Spleen (tissue), 7 donors: ENCODE data around the gene PPP1R3E.

Experiments
- POLR2A ChIP-seq, 3 donors: fragments of 450-650 bp; IDR thresholded peaks; one replicate each; pipeline ENCODE4 v1.5.1; 2017; ENCODE audit warnings: antibody characterized with exemption in 3 of 3, mild to moderate bottlenecking in 1 of 3
- POLR2AphosphoS5 ChIP-seq, 3 donors: sonication (generic); formaldehyde crosslinking; IDR thresholded peaks; one replicate each; pipeline ENCODE4 v1.5.1; 2017; ENCODE audit warnings: antibody characterized with exemption in 3 of 3
- TF ChIP-seq, protein P1 (sequence below), 11 experiments: fragments of 200-600 bp in 7 of 11; fragments of 450-650 bp in 4 of 11; sonication (generic) in 4 of 11; IDR thresholded peaks in 8 of 11; conservative IDR thresholded peaks in 3 of 11; 1 replicate in 7 of 11; 2 replicates in 4 of 11; pipeline versions ENCODE4 v1.4.0 to v1.8.0; 2016 to 2021; ENCODE audit warnings: antibody characterized with exemption in 11 of 11, inconsistent platforms in 4 of 11, mild to moderate bottlenecking in 1 of 11
- donor health status: DM: no; HTN: no; CAD: no; lungs with moderate emphysema.
- donor health status: DM: no; HTN: no; CAD: no.
- donor health status: DM: no; HTN: no; CAD: no.

DNA sequence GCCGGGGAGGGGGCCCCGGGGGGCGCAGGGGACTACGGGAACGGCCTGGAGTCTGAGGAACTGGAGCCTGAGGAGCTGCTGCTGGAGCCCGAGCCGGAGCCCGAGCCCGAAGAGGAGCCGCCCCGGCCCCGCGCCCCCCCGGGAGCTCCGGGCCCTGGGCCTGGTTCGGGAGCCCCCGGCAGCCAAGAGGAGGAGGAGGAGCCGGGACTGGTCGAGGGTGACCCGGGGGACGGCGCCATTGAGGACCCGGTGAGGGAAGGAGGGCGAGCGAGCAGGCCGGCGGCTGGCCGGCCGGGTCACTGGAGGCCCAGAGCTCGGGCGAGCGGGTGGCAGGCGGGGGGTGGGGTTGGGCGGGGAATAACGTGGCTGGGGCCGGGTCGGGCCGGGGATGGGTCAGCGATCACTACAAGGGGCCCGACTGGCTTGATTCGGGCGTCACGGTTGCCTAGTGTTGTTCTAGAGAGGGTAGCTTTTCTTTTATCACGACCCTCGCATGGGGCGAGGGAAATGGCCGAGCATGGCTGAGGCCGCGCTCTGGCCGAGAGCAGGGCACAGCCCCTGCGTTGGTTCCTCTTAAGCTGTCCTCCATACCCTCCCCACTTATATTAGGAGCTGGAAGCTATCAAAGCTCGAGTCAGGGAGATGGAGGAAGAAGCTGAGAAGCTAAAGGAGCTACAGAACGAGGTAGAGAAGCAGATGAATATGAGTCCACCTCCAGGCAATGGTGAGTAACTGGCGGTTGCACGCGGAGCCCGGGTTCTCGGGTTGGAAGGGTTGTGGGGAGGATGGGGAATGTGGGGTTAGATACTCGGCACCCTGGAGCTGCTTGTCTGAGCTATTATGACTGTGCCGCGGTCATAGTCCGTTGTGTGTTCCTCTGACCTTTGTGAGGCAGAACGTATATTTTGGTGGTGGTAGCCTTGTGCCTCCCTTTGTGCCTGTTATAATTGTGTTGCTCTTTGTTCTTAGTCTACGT is 19.2 kb upstream of the PPP1R3E start:
- TF ChIP-seq, protein P1, sequence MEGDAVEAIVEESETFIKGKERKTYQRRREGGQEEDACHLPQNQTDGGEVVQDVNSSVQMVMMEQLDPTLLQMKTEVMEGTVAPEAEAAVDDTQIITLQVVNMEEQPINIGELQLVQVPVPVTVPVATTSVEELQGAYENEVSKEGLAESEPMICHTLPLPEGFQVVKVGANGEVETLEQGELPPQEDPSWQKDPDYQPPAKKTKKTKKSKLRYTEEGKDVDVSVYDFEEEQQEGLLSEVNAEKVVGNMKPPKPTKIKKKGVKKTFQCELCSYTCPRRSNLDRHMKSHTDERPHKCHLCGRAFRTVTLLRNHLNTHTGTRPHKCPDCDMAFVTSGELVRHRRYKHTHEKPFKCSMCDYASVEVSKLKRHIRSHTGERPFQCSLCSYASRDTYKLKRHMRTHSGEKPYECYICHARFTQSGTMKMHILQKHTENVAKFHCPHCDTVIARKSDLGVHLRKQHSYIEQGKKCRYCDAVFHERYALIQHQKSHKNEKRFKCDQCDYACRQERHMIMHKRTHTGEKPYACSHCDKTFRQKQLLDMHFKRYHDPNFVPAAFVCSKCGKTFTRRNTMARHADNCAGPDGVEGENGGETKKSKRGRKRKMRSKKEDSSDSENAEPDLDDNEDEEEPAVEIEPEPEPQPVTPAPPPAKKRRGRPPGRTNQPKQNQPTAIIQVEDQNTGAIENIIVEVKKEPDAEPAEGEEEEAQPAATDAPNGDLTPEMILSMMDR (IDR thresholded peaks at IDR 0.05 in 8 of 11, conservative IDR thresholded peaks at IDR 0.05 in 3 of 11): no peak
- TF ChIP-seq POLR2A (IDR thresholded peaks at IDR 0.05): no peak
- peak in 2 of 3 donors; percentile 8 to 47 for TF ChIP-seq POLR2AphosphoS5 (IDR thresholded peaks at IDR 0.05)
